Liver (tissue), 9 donors: ENCODE data around the gene FUCA1. TPM values are rescaled to one million over a fixed set of nuclear protein-coding genes. Genes with fewer than 3 reads are reported as not detected.

Experiments
- DNase-seq: peaks from one replicate; pipeline ENCODE4 v3.0.0-alpha.2; 2017; ENCODE audit warnings: low spot score
- H3K27ac ChIP-seq, 2 donors: one replicate each; pipeline ENCODE4 v1.7.0; 2013; ENCODE audit warnings: inconsistent platforms in 2 of 2, low read length in 2 of 2, control low read depth in 1 of 2, low read depth in 1 of 2, mild to moderate bottlenecking in 1 of 2
- H3K27me3 ChIP-seq, 4 donors: one replicate each; pipeline versions ENCODE4 v1.6.1 to v1.7.0; 2013; ENCODE audit warnings: low read length in 3 of 4, inconsistent platforms in 1 of 4, mild to moderate bottlenecking in 1 of 4, moderate library complexity in 1 of 4; ENCODE audit not compliant: control insufficient read depth in 4 of 4, insufficient read depth in 4 of 4
- H3K36me3 ChIP-seq, 4 donors: one replicate each; pipeline versions ENCODE4 v1.6.1 to v1.7.0; 2013; ENCODE audit warnings: low read length in 3 of 4, mild to moderate bottlenecking in 3 of 4, low read depth in 1 of 4, moderate library complexity in 1 of 4; ENCODE audit not compliant: control insufficient read depth in 4 of 4, insufficient read depth in 3 of 4
- H3K4me1 ChIP-seq, 4 donors: one replicate each; pipeline versions ENCODE4 v1.6.1 to v1.7.0; 2013; ENCODE audit warnings: low read length in 3 of 4, mild to moderate bottlenecking in 3 of 4, moderate library complexity in 1 of 4; ENCODE audit not compliant: control insufficient read depth in 4 of 4, insufficient read depth in 4 of 4
- H3K4me3 ChIP-seq, 3 donors: one replicate each; pipeline versions ENCODE4 v1.6.1 to v1.7.0; 2013; ENCODE audit warnings: low read length in 3 of 3, control low read depth in 1 of 3, low read depth in 1 of 3, mild to moderate bottlenecking in 1 of 3
- H3K9ac ChIP-seq, 2 donors: one replicate each; pipeline ENCODE4 v1.7.0; 2013; ENCODE audit warnings: low read length in 2 of 2, mild to moderate bottlenecking in 2 of 2, moderate library complexity in 2 of 2, control low read depth in 1 of 2, low read depth in 1 of 2
- H3K9me3 ChIP-seq, 4 donors: one replicate each; pipeline versions ENCODE4 v1.6.1 to v1.7.0; 2013; ENCODE audit warnings: low read length in 3 of 4; ENCODE audit not compliant: control insufficient read depth in 4 of 4
- FOXA1 ChIP-seq: IDR thresholded peaks from 2 replicates; pipeline ENCODE4 v1.6.1; 2016; ENCODE audit warnings: antibody characterized with exemption
- FOXA2 ChIP-seq: IDR thresholded peaks from 2 replicates; pipeline ENCODE4 v1.6.1; 2016; ENCODE audit warnings: antibody characterized with exemption
- GABPA ChIP-seq, 2 donors: IDR thresholded peaks in 1 of 2; conservative IDR thresholded peaks in 1 of 2; 2 replicates each; pipeline ENCODE4 v1.6.1; 2016; ENCODE audit warnings: antibody characterized with exemption in 2 of 2, mild to moderate bottlenecking in 1 of 2, moderate library complexity in 1 of 2
- NR2F2 ChIP-seq: IDR thresholded peaks from 2 replicates; pipeline ENCODE4 v1.6.1; 2016; ENCODE audit warnings: antibody characterized with exemption
- RAD21 ChIP-seq, 2 donors: IDR thresholded peaks; 2 replicates each; pipeline ENCODE4 v1.6.1; 2016; ENCODE audit warnings: antibody characterized with exemption in 2 of 2, mild to moderate bottlenecking in 2 of 2
- RXRA ChIP-seq, 2 donors: IDR thresholded peaks; 2 replicates each; pipeline ENCODE4 v1.6.1; 2017 to 2018; ENCODE audit warnings: antibody characterized with exemption in 2 of 2, mild to moderate bottlenecking in 1 of 2
- TAF1 ChIP-seq: conservative IDR thresholded peaks from 2 replicates; pipeline ENCODE4 v1.6.1; 2016; ENCODE audit warnings: antibody characterized with exemption, mild to moderate bottlenecking
- WGBS: extraction: QIAGEN DNeasy Blood & Tissue Kit; methylation state at CpG from one replicate; pipeline ENCODE4 v1.1.7; 2013; 5-methylcytosine and 5-hydroxymethylcytosine counted together
- polyA plus RNA-seq, 2 donors: library from polyadenylated mRNA; stranded (reverse) in 1 of 2; unstranded in 1 of 2; fragments of 200-250 nt in 1 of 2; fragments of >200 nt in 1 of 2; fragmentation: Nextera tagmentation in 1 of 2; extraction: Ambion mirVana in 1 of 2; gene quantifications; one replicate each; pipeline versions ENCODE4 v1.2.1 to v1.2.3, GENCODE V29; 2013 to 2015
- total RNA-seq, 2 donors: library from RNA; depleted of rRNA; stranded (reverse); fragments of >200 nt; gene quantifications; one replicate each; pipeline ENCODE4 v1.2.3, GENCODE V29; 2014
- TF ChIP-seq, protein P1 (sequence below): IDR thresholded peaks from 2 replicates; pipeline ENCODE4 v1.6.1; 2016; ENCODE audit warnings: antibody characterized with exemption
- TF ChIP-seq, protein P2 (sequence below): IDR thresholded peaks from 2 replicates; pipeline ENCODE4 v1.6.1; 2016; ENCODE audit warnings: antibody characterized with exemption
- TF ChIP-seq, protein P3 (sequence below): IDR thresholded peaks from 2 replicates; pipeline ENCODE4 v1.6.1; 2016; ENCODE audit warnings: antibody characterized with exemption
- TF ChIP-seq, protein P4 (sequence below): IDR thresholded peaks from 2 replicates; pipeline ENCODE4 v1.6.1; 2016; ENCODE audit warnings: antibody characterized with exemption, mild to moderate bottlenecking
- donor health status: healthy.
- donor health status: healthy.
- donor health status: healthy.
- donor health status: healthy.
- donor health status: healthy.

The FUCA1 gene
- total and polyA plus RNA-seq, 4 donors = 33.8 to 58.0 (median 44.7) TPM

DNA sequence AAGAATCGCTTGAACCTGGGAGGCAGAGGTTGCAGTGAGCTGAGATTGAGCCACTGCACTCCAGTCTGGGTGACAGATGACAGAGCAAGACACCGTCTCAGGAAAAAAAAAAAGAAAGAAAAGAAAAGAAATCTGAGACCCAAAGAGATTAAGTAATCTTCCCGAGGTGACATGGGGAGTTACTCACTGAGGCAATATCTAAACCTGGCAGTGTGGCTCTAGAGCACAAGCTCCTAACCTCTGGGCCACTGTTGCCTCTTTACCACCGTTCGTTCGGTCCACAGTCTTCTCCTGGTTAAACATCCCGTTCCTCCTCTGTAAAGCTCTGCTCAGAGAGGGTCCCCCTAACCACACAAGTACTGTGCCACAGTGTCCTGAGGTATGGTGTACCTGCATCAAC, 44.3 kb downstream of the FUCA1 start (continued):
- TF ChIP-seq, protein P1, sequence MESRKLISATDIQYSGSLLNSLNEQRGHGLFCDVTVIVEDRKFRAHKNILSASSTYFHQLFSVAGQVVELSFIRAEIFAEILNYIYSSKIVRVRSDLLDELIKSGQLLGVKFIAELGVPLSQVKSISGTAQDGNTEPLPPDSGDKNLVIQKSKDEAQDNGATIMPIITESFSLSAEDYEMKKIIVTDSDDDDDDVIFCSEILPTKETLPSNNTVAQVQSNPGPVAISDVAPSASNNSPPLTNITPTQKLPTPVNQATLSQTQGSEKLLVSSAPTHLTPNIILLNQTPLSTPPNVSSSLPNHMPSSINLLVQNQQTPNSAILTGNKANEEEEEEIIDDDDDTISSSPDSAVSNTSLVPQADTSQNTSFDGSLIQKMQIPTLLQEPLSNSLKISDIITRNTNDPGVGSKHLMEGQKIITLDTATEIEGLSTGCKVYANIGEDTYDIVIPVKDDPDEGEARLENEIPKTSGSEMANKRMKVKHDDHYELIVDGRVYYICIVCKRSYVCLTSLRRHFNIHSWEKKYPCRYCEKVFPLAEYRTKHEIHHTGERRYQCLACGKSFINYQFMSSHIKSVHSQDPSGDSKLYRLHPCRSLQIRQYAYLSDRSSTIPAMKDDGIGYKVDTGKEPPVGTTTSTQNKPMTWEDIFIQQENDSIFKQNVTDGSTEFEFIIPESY = no peak

DNA sequence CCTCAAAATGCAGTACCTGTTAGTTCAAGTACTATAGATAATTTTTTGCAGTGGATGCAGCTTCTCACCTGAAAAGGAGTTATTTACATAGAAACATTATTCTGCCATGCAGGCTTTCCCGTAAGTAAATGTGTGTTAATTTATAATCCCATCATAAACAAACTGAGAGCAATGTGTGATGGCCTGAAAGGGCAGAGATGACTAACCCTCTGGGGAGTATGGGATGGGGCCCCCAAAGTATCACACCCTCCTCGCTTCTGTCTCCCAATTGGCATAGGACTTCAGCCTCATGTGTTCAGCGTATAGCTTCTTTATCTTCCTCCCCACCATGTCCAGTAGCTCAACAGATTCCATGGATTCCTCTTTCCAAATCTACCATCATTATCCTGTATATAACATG, 50.5 kb downstream of the FUCA1 start:
- TF ChIP-seq GABPA (IDR thresholded peaks at IDR 0.05 in 1 of 2, conservative IDR thresholded peaks at IDR 0.05 in 1 of 2) (no peak), TAF1 (no peak), FOXA1 (no peak)
- TF ChIP-seq, protein P1 = no peak
- H3K27ac ChIP-seq = no peak overlapping the region
- H3K9me3 ChIP-seq = no peaks in the 10 kb centered on the region
- H3K9ac ChIP-seq = no peak overlapping the region
- H3K36me3 ChIP-seq = peaks cover 9 to 50% (median 41%) of the 10 kb centered on the region in 4 donors
- 91% methylated on average over 3 of the region's 3 CpGs for WGBS
- H3K27me3 ChIP-seq = no peaks in the 10 kb centered on the region
- DNase-seq = no peak
- H3K4me3 ChIP-seq = no peak overlapping the region
- H3K4me1 ChIP-seq = peaks cover 0 to 4% (median 0%) of the 10 kb centered on the region in 4 donors

DNA sequence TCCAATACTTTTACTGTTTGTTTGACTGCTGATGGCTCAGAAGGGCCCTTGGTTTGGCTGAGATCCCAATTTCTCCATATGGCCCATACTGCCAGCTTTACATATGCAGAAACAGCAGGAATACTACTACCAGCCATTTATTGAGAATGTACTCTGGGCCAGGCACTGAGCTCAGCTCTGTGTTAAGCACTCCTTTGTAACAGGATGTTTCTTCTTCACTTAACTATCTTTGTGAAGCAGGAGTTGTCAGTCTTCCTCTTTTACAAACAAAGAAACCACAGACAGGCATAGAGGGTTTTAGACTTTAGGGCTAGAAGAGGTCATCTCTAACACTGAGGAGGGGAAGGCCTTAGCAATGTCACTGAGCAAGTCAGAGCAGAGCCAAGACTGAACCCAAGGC, 51.2 kb downstream of the FUCA1 start:
- Histone ChIP-seq H3K36me3 (peaks cover 9 to 56% (median 46%) of the 10 kb centered on the region in 4 donors), H3K27me3 (no peaks in the 10 kb centered on the region), H3K27ac (no peak overlapping the region), H3K9ac (no peak overlapping the region), H3K9me3 (no peaks in the 10 kb centered on the region), H3K4me3 (no peak overlapping the region), H3K4me1 (no peaks in the 10 kb centered on the region)
- no peak for DNase-seq
- TF ChIP-seq, protein P2, sequence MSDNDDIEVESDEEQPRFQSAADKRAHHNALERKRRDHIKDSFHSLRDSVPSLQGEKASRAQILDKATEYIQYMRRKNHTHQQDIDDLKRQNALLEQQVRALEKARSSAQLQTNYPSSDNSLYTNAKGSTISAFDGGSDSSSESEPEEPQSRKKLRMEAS = no peak
- TF ChIP-seq, protein P3, sequence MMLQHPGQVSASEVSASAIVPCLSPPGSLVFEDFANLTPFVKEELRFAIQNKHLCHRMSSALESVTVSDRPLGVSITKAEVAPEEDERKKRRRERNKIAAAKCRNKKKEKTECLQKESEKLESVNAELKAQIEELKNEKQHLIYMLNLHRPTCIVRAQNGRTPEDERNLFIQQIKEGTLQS = no peak
- TF ChIP-seq FOXA1 (no peak), TAF1 (no peak), GABPA (IDR thresholded peaks at IDR 0.05 in 1 of 2, conservative IDR thresholded peaks at IDR 0.05 in 1 of 2) (no peak), FOXA2 (no peak), RXRA (IDR thresholded peaks at IDR 0.05) (no peak), RAD21 (IDR thresholded peaks at IDR 0.05) (no peak), NR2F2 (no peak)
- TF ChIP-seq, protein P4, sequence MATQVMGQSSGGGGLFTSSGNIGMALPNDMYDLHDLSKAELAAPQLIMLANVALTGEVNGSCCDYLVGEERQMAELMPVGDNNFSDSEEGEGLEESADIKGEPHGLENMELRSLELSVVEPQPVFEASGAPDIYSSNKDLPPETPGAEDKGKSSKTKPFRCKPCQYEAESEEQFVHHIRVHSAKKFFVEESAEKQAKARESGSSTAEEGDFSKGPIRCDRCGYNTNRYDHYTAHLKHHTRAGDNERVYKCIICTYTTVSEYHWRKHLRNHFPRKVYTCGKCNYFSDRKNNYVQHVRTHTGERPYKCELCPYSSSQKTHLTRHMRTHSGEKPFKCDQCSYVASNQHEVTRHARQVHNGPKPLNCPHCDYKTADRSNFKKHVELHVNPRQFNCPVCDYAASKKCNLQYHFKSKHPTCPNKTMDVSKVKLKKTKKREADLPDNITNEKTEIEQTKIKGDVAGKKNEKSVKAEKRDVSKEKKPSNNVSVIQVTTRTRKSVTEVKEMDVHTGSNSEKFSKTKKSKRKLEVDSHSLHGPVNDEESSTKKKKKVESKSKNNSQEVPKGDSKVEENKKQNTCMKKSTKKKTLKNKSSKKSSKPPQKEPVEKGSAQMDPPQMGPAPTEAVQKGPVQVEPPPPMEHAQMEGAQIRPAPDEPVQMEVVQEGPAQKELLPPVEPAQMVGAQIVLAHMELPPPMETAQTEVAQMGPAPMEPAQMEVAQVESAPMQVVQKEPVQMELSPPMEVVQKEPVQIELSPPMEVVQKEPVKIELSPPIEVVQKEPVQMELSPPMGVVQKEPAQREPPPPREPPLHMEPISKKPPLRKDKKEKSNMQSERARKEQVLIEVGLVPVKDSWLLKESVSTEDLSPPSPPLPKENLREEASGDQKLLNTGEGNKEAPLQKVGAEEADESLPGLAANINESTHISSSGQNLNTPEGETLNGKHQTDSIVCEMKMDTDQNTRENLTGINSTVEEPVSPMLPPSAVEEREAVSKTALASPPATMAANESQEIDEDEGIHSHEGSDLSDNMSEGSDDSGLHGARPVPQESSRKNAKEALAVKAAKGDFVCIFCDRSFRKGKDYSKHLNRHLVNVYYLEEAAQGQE = no peak
- TF ChIP-seq, protein P1 = no peak
